Measurements from ENCODE around the gene ASF1B. TPM values are rescaled to one million over a fixed set of nuclear protein-coding genes. Genes with fewer than 3 reads are reported as not detected.

Gene ASF1B
- total RNA-seq, 3 donors from 2014 or later (not counting 1 experiment from before 2014, with no cell fraction given) = 4.5 to 5.5 (median 4.8) TPM

DNA sequence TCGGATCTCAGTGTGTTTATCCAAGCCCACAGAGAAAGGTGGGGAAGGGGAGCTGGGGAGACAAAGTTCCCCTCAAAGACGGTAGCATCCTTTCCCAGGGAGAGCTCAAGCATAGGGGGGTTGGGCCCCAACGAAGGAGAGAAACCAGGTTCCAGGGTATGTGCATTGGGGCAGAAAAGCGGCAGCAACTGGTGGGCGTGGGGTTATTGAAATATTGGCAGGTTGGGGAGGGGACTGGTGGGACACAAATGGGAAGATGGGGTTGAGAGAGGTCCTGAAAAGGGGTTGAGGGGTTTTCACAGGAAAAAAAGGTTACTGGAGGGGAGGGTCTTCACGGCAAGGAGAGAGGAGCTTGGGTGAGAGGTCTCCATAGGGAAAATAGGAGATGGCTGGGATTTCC, 1.0 kb downstream of the ASF1B start:
- 49% methylated on average over 6 of the region's 6 CpGs for WGBS (ENCODE audit: insufficient coverage)
- Histone ChIP-seq H3K27ac (ENCODE audit: low read length) (no peak overlapping the region), H3K27me3 (ENCODE audit: control insufficient read depth, insufficient read depth, low read length) (no peaks in the 10 kb centered on the region), H3K9me3 (ENCODE audit: control insufficient read depth, insufficient read depth, low read length) (no peaks in the 10 kb centered on the region), H3K4me3 (ENCODE audit: low read length) (no peak overlapping the region), H3K4me1 (ENCODE audit: control insufficient read depth, insufficient read depth, low read length) (peaks cover 25% of the 10 kb centered on the region), H3K36me3 (ENCODE audit: control insufficient read depth, insufficient read depth, low read length) (no peaks in the 10 kb centered on the region)
- Mint-ChIP-seq H3K4me1 (peaks cover 26 to 36% of the 10 kb centered on the region in 2 donors), H3K27me3 (ENCODE audit: low read depth in 2 of 2) (no peaks in the 10 kb centered on the region), H3K9me3 (no peaks in the 10 kb centered on the region), H3K27ac (peak overlapping the region; percentile 88 to 90), H3K4me3 (peak overlapping the region; percentile 90), H3K36me3 (no peaks in the 10 kb centered on the region)
- no peak for DNase-seq
- ATAC-seq = no peak
- intact Hi-C loops (cut with micrococcal nuclease) = loop anchor here (5.0 kb wide), 2 partner anchors 43 to 342 kb away; partner anchors contain the start of genes PTGER1 and SAMD1
- TF ChIP-seq, protein P1, sequence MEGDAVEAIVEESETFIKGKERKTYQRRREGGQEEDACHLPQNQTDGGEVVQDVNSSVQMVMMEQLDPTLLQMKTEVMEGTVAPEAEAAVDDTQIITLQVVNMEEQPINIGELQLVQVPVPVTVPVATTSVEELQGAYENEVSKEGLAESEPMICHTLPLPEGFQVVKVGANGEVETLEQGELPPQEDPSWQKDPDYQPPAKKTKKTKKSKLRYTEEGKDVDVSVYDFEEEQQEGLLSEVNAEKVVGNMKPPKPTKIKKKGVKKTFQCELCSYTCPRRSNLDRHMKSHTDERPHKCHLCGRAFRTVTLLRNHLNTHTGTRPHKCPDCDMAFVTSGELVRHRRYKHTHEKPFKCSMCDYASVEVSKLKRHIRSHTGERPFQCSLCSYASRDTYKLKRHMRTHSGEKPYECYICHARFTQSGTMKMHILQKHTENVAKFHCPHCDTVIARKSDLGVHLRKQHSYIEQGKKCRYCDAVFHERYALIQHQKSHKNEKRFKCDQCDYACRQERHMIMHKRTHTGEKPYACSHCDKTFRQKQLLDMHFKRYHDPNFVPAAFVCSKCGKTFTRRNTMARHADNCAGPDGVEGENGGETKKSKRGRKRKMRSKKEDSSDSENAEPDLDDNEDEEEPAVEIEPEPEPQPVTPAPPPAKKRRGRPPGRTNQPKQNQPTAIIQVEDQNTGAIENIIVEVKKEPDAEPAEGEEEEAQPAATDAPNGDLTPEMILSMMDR (IDR thresholded peaks at IDR 0.05) = no peak

DNA sequence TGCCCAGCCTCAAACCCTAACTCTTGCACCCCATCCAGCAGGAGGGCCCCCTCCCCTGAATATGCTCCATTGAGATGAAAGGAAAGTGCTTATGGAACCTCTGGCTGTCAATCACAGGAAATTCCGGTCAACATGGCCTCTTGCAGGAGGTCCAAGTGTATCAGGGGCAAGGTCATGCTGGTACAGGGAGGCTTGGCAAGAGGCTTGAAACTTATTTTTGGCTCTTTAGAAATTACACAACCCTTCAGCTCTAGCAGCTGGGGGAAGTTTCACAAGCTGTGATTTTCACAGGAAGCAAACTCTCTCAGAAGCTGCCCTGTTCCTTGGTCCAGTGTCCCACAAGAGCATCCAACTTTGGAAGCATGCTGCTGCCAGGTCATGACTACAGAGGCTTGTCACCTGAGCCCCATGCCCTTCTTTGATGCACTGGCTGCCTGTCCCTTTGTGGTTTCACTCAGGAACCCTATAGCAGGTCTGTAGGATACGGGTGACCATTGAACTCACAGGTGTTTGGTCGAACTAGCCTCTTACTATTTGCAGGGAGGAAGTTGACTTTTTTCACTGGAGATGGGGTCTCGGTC, 8.4 kb downstream of the ASF1B start:
- Mint-ChIP-seq H3K27me3 (ENCODE audit: low read depth in 2 of 2) (no peaks in the 10 kb centered on the region), H3K4me1 (no peaks in the 10 kb centered on the region), H3K9me3 (no peaks in the 10 kb centered on the region), H3K27ac (no peak overlapping the region), H3K36me3 (no peaks in the 10 kb centered on the region), H3K4me3 (no peak overlapping the region)
- Histone ChIP-seq H3K27me3 (ENCODE audit: control insufficient read depth, insufficient read depth, low read length) (no peaks in the 10 kb centered on the region), H3K4me1 (ENCODE audit: control insufficient read depth, insufficient read depth, low read length) (peaks cover 11% of the 10 kb centered on the region), H3K27ac (ENCODE audit: low read length) (no peak overlapping the region), H3K4me3 (ENCODE audit: low read length) (no peak overlapping the region), H3K9me3 (ENCODE audit: control insufficient read depth, insufficient read depth, low read length) (no peaks in the 10 kb centered on the region), H3K36me3 (ENCODE audit: control insufficient read depth, insufficient read depth, low read length) (no peaks in the 10 kb centered on the region)
- TF ChIP-seq, protein P1 (IDR thresholded peaks at IDR 0.05) = no peak
- no peak for DNase-seq
- intact Hi-C loops (cut with micrococcal nuclease) = no loop called here
- ATAC-seq = peak in 2 of 3 donors; percentile 12 to 32
- 73% methylated on average over 4 of the region's 4 CpGs for WGBS (ENCODE audit: insufficient coverage)

DNA sequence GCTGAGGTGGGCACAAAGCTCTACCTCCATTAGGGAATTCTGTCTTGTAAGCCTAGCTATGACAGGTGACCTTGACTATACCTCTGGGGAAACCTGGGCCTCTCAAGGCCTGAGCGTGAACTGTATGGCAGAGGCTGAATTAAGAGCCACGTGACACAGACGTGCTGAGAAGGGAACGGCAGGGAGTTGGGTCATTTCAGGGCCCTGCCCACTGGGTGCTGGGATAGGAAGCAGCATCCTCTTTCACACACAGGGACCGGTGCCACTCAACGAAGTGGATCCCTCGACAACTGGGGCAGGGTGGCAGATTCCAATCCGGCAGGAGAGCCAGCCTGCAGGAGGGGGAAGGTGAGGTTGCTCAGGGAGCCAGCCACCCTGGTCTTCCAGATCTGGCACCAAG, 9.2 kb downstream of the ASF1B start:
- WGBS (ENCODE audit: insufficient coverage) = 96% methylated on average over 8 of the region's 8 CpGs
- peak in 1 of 3 donors; percentile 32 for ATAC-seq
- TF ChIP-seq, protein P1 (IDR thresholded peaks at IDR 0.05) = no peak
- Histone ChIP-seq H3K27ac (ENCODE audit: low read length) (no peak overlapping the region), H3K36me3 (ENCODE audit: control insufficient read depth, insufficient read depth, low read length) (no peaks in the 10 kb centered on the region), H3K4me3 (ENCODE audit: low read length) (no peak overlapping the region), H3K4me1 (ENCODE audit: control insufficient read depth, insufficient read depth, low read length) (peaks cover 11% of the 10 kb centered on the region), H3K9me3 (ENCODE audit: control insufficient read depth, insufficient read depth, low read length) (no peaks in the 10 kb centered on the region), H3K27me3 (ENCODE audit: control insufficient read depth, insufficient read depth, low read length) (no peaks in the 10 kb centered on the region)
- Mint-ChIP-seq H3K36me3 (no peaks in the 10 kb centered on the region), H3K4me1 (no peaks in the 10 kb centered on the region), H3K4me3 (no peak overlapping the region), H3K27ac (no peak overlapping the region), H3K27me3 (ENCODE audit: low read depth in 2 of 2) (no peaks in the 10 kb centered on the region), H3K9me3 (no peaks in the 10 kb centered on the region)
- intact Hi-C loops (cut with micrococcal nuclease) = no loop called here
- no peak for DNase-seq

DNA sequence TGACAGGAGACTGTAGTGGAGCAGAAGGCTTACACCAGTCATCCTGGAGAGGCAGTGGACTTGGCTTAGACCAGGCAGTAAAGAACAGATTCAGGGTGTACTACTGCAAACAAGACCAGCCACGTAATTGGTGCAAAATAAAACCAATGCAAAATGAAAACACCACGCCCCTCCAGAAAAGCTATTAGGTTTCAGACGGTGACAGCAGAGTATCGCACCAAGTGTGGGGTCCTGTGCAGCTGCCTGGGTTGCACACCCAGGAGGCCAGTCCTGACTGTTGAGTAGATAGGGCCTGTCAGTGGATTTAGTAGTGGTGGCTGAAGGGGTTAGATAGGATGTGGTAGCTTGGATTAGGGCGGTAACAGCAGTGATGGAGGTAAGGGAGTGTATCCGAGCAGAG, 13.5 kb downstream of the ASF1B start:
- H3K4me3 ChIP-seq (ENCODE audit: low read length) = no peak overlapping the region
- TF ChIP-seq, protein P1 (IDR thresholded peaks at IDR 0.05) = no peak
- intact Hi-C loops (cut with micrococcal nuclease) = no loop called here
- H3K4me1 ChIP-seq (ENCODE audit: control insufficient read depth, insufficient read depth, low read length) = peaks cover 14% of the 10 kb centered on the region
- Mint-ChIP-seq H3K9me3 (no peaks in the 10 kb centered on the region), H3K4me3 (no peak overlapping the region), H3K27ac (no peak overlapping the region), H3K27me3 (ENCODE audit: low read depth in 2 of 2) (no peaks in the 10 kb centered on the region), H3K36me3 (no peaks in the 10 kb centered on the region), H3K4me1 (peaks cover 9 to 10% of the 10 kb centered on the region in 2 donors)
- no peak overlapping the region for H3K27ac ChIP-seq (ENCODE audit: low read length)
- H3K9me3 ChIP-seq (ENCODE audit: control insufficient read depth, insufficient read depth, low read length) = no peaks in the 10 kb centered on the region
- H3K36me3 ChIP-seq (ENCODE audit: control insufficient read depth, insufficient read depth, low read length) = no peaks in the 10 kb centered on the region
- no peak for ATAC-seq
- H3K27me3 ChIP-seq (ENCODE audit: control insufficient read depth, insufficient read depth, low read length) = no peaks in the 10 kb centered on the region
- DNase-seq = no peak
- WGBS (ENCODE audit: insufficient coverage) = 96% methylated on average over 4 of the region's 6 CpGs

Measured in natural killer cell (primary cell).